ENCODE results near the gene FKBP5.

The FKBP5 gene

DNA sequence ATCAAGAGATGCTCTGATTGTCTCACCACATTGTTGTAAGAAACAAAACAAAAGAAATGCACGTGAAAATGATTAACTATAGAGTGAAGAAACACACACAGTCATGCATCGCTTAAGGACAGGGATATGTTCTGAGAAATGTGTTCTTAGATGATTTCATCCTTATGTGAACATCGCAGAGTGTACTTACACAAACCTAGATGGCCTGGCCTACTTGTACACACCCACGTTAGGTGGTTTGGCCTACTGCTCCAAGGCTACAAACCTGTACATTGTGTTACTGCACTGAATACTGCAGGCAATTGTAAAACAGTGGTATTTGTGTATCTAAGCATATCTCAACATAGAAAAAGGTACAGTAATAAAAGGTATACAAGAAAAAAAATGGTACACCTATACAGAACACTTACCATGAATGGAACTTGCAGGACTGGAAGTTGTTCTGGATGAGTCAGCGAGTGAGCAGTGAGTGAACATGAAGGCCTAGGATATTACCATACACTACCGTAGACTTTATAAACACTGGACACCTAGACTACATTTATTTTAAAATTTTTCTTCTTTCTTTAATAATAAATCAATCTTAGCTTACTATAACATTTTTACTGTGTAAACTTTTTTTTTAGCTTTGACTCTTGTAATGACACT, 48.6 kb downstream of the FKBP5 start:
- in situ Hi-C loops (cut with HindIII; ENCODE audit: low pct_ligation_motif_present, low sequenced_read_pairs), result no loop called here
- peaks cover 16% of the 10 kb centered on the region for H3K36me3 ChIP-seq (replicated peaks)
- H3K27ac ChIP-seq, result no peak overlapping the region
- no peaks in the 10 kb centered on the region for H3K27me3 ChIP-seq (replicated peaks)
- TF ChIP-seq, protein P1, sequence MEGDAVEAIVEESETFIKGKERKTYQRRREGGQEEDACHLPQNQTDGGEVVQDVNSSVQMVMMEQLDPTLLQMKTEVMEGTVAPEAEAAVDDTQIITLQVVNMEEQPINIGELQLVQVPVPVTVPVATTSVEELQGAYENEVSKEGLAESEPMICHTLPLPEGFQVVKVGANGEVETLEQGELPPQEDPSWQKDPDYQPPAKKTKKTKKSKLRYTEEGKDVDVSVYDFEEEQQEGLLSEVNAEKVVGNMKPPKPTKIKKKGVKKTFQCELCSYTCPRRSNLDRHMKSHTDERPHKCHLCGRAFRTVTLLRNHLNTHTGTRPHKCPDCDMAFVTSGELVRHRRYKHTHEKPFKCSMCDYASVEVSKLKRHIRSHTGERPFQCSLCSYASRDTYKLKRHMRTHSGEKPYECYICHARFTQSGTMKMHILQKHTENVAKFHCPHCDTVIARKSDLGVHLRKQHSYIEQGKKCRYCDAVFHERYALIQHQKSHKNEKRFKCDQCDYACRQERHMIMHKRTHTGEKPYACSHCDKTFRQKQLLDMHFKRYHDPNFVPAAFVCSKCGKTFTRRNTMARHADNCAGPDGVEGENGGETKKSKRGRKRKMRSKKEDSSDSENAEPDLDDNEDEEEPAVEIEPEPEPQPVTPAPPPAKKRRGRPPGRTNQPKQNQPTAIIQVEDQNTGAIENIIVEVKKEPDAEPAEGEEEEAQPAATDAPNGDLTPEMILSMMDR (IDR thresholded peaks at IDR 0.05; ENCODE audit: low read depth, low read length, missing control alignments), result no peak
- no peak for DNase-seq
- no peak overlapping the region for H3K4me3 ChIP-seq (ENCODE audit: low read depth, low read length)

DNA sequence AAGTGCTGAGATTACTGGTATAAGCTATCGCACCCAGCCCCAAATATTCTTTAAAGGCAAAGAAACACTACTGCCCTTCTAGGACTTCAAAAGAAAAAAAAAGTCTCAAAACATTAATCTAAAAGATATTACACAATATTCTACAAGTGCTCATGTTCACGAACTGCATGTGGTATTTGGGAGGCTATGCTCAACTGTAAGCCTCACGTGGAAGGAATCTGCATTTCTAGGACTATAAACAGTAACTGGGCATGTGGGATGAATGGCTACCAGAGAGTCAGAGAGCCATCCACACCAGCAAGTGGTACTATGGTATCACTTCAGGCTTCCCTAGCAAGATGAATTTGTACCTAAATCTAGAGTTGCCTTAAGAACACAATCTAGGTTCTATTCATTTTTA, 50.0 kb downstream of the FKBP5 start:
- TF ChIP-seq, protein P1 (IDR thresholded peaks at IDR 0.05; ENCODE audit: low read depth, low read length, missing control alignments), result no peak
- Histone ChIP-seq H3K27me3 (replicated peaks) (no peaks in the 10 kb centered on the region), H3K27ac (no peak overlapping the region)

DNA sequence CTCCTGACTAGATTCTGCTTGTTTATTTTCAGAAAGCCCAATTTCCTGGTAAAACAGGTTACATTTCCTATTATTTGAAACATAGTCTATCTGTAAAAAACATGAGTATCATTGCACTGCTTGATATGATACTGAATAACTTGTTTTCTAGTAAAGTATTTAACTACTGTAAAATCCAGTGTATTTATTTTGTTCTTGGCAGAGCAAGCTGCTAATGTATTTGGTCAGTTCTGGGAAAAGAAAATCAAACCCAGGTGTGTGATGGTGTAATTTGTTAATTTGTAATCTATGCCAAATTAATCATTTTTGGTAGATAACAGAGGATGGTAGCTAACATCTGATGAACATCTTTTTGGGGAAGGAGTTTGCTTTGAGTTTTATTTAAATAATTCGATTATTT, 50.8 kb downstream of the FKBP5 start:
- H3K36me3 ChIP-seq (replicated peaks), result peaks cover 19% of the 10 kb centered on the region
- TF ChIP-seq, protein P1 (IDR thresholded peaks at IDR 0.05; ENCODE audit: low read depth, low read length, missing control alignments), result no peak

More for the DNA sequence above, 50.0 kb downstream of the FKBP5 start:
- in situ Hi-C loops (cut with HindIII; ENCODE audit: low pct_ligation_motif_present, low sequenced_read_pairs), result no loop called here
- no peak for DNase-seq
- H3K4me3 ChIP-seq (ENCODE audit: low read depth, low read length), result no peak overlapping the region
- H3K36me3 ChIP-seq (replicated peaks), result peaks cover 19% of the 10 kb centered on the region

DNA sequence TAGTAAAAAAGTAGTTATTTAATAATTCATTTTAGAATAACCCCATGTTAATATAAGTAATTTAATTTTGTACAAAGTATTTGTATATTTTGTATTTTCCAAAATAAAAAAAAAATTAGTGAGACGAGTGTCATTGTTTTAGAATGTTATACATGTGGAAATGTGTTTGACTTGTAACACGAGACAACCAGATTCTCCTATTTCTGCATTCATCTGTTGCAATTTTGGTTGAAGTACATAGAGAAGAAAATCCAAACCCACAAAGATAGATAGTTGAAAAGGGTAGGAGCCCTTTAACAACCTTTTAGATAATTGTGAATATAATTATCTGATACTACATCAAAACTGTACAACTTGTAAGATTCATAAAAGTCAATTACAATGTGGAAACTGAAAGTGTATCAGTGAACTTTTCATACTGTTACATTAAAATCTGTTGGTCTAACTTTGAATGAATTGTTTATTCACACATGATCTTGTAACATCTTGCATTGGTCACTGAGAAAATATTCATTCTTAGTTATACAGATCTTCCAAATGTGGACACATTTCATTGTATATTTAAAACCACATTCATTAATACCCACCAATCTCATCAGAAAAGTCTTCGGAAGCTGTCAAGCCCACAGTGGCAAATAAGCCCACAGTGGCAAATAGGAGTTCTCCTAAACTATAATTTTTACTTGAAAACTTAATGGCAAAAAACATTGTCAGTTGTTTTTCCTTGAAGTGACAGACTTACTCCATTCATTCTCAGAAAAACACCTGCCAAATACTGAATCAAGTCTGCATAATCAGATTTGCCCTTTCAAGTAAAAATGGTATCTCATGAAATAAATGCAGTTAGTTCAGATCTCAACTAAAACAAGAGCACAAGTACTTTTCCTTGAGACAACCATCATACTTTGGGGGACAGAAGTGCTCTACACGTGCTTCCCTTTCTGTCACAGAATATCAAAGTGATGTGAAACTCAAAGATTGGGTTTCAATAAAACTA, 52.8 kb downstream of the FKBP5 start:
- no peak overlapping the region for H3K27ac ChIP-seq
- TF ChIP-seq, protein P1 (IDR thresholded peaks at IDR 0.05; ENCODE audit: low read depth, low read length, missing control alignments), result no peak
- peaks cover 18% of the 10 kb centered on the region for H3K36me3 ChIP-seq (replicated peaks)
- no peak overlapping the region for H3K4me3 ChIP-seq (ENCODE audit: low read depth, low read length)
- DNase-seq, result no peak
- H3K27me3 ChIP-seq (replicated peaks), result no peaks in the 10 kb centered on the region
- in situ Hi-C loops (cut with HindIII; ENCODE audit: low pct_ligation_motif_present, low sequenced_read_pairs), result no loop called here

More for the DNA sequence above, 50.8 kb downstream of the FKBP5 start:
- Histone ChIP-seq H3K4me3 (ENCODE audit: low read depth, low read length) (no peak overlapping the region), H3K27ac (no peak overlapping the region), H3K27me3 (replicated peaks) (no peaks in the 10 kb centered on the region)
- in situ Hi-C loops (cut with HindIII; ENCODE audit: low pct_ligation_motif_present, low sequenced_read_pairs), result no loop called here
- DNase-seq, result no peak

DNA sequence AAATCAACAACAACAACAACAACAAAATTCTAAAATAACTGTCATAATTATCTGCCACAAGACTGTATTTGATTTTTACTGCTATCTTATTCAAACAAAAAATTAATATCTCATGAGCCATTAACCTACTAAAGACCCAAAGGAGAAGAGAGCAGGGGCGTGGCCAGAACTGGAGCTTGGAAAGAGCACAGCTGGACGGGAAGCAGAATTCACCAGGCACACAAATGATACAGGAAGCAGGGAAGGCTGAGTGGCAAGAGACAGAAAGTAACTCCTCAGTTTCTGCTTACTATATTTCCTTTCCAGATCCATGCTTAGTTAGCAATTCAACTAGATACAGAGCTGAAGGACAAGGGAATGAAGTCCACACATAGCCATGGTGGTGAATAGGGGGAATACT, 54.4 kb downstream of the FKBP5 start:
- no peak for DNase-seq
- Histone ChIP-seq H3K27me3 (replicated peaks) (no peaks in the 10 kb centered on the region), H3K36me3 (replicated peaks) (peaks cover 9% of the 10 kb centered on the region), H3K4me3 (ENCODE audit: low read depth, low read length) (no peak overlapping the region), H3K27ac (no peak overlapping the region)
- TF ChIP-seq, protein P1 (IDR thresholded peaks at IDR 0.05; ENCODE audit: low read depth, low read length, missing control alignments), result no peak
- in situ Hi-C loops (cut with HindIII; ENCODE audit: low pct_ligation_motif_present, low sequenced_read_pairs), result no loop called here
